Measurements from ENCODE around the gene TRPC4AP. TPM values are rescaled to one million over a fixed set of nuclear protein-coding genes. Genes with fewer than 3 reads are reported as not detected.

TRPC4AP gene
- total RNA-seq, 1 donor from 2014 or later = 30.7 TPM

DNA sequence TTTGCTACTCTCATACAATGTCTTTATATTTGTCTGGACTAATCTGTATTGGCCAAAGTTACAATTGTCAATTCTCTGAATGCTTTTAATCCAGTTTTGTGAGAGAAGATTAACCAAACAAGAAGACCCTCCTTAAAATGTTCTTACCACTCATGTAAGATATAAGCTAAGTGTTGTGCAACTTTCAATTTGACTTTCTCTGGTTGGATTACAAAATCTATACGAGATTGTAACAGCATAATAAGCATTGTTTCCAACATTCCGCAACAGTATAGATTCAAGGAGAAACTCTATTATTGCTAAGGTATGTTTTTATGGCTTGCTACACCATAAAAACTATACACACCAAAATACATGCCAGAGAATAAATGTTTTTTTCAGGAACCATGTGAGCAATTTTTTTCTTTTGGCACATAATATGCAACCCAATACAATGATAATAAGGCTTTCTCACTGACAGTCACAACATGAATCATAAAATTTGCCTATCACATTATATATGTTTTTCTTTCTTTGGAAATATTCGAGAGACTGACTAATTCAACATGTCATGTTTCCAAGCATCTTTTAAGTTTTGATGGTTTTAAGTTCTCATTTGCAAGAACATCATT, 12.2 kb upstream of the TRPC4AP start:
- H3K4me3 ChIP-seq = no peak overlapping the region
- DNase-seq = no peak
- intact Hi-C loops (cut with micrococcal nuclease) = no loop called here
- no peaks in the 10 kb centered on the region for H3K9me3 ChIP-seq (replicated peaks)
- no peak overlapping the region for H3K27ac ChIP-seq (replicated peaks)
- TF ChIP-seq, protein P1, sequence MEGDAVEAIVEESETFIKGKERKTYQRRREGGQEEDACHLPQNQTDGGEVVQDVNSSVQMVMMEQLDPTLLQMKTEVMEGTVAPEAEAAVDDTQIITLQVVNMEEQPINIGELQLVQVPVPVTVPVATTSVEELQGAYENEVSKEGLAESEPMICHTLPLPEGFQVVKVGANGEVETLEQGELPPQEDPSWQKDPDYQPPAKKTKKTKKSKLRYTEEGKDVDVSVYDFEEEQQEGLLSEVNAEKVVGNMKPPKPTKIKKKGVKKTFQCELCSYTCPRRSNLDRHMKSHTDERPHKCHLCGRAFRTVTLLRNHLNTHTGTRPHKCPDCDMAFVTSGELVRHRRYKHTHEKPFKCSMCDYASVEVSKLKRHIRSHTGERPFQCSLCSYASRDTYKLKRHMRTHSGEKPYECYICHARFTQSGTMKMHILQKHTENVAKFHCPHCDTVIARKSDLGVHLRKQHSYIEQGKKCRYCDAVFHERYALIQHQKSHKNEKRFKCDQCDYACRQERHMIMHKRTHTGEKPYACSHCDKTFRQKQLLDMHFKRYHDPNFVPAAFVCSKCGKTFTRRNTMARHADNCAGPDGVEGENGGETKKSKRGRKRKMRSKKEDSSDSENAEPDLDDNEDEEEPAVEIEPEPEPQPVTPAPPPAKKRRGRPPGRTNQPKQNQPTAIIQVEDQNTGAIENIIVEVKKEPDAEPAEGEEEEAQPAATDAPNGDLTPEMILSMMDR (IDR thresholded peaks at IDR 0.05; ENCODE audit: borderline replicate concordance) = no peak
- H3K27me3 ChIP-seq (ENCODE audit: low read depth) = no peaks in the 10 kb centered on the region
- no peaks in the 10 kb centered on the region for H3K36me3 ChIP-seq
- no peaks in the 10 kb centered on the region for H3K4me1 ChIP-seq

DNA sequence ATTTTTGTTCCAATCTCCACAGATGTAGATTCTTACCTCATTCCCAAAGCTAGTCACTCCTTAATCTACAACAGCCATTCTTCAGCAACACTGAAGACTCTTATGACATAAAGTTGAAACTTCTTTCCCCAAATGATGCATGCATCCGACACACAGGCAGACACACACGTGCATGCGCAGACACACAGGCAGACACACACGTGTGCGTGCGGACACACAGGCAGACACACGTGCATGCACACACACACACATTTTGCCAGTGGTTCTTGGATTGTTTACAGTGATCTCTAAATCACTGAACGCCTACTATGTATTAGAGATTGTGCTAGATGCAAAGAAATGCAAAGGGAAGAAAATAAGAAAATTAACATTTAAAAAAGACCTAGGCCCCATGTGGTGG, 9.0 kb upstream of the TRPC4AP start:
- Histone ChIP-seq H3K9me3 (replicated peaks) (no peaks in the 10 kb centered on the region), H3K4me3 (no peak overlapping the region), H3K36me3 (no peaks in the 10 kb centered on the region), H3K27ac (replicated peaks) (no peak overlapping the region), H3K4me1 (peaks cover 3% of the 10 kb centered on the region), H3K27me3 (ENCODE audit: low read depth) (no peaks in the 10 kb centered on the region)
- TF ChIP-seq, protein P1 (IDR thresholded peaks at IDR 0.05; ENCODE audit: borderline replicate concordance) = no peak
- intact Hi-C loops (cut with micrococcal nuclease) = no loop called here
- DNase-seq = no peak

DNA sequence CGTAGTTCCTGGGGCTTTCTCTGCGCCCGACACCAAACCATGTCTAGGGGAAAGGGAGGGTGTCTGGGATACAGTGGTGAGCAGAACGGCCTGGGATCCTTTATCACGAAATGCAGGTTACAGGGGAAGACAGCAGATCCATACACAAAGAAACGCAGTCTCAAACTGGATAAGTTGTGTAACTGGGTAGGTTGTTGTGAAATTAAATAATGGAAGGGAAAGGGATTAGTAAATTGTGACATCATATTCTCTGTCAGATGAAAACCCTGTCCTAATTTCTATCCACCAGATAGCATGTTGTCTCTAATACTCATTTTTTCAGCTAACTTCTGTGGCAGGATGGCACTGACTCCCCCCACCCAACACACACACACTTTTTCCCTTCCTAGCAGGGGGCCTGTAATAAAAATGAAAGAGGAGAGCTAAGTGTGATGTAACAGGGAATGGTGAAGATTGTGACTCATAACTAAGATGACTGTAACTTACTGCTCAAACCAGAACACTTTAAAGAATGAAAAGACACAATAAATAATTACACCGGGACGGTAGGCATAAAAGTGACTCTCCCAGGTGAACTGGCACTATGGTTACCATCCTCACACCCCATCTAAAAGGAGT, 769 bp upstream of the TRPC4AP start:
- peaks cover 48% of the 10 kb centered on the region for H3K4me1 ChIP-seq

DNA sequence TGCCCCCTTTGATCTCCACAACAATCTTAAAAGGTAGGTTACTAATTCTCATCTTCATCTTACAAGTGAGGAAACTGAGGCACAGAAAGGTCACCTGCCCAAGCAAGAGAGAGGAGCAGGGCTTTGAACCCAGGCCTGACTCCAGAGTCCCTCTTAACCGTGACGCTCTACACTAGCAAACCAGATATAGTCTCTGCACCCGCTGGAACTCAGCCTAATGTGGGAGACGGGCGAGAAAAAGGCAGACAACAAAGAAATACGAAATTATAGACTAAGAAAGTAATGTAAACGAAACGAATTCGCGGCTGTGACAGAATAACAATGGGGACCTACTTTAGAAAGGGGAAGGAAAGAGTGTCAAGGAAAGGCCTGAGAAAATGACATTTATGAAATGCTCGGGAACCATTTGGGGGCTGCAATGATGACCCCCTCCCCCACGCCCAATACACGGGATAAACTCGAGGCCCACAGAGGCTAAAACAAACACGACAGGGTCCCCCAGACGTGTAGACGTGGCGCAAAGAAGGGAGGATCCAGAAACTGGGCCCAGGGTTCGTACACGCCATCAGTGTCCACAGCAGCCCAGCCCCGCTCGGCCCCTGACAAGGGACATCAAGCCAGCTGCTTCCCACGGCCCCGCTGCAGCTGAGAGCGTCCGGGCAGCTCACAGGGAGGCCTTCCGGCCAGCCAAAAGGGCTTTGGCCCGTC, 637 bp downstream of the TRPC4AP start:
- peaks cover 9% of the 10 kb centered on the region for H3K36me3 ChIP-seq
- H3K27ac ChIP-seq (replicated peaks) = peak overlapping the region; percentile 96
- TF ChIP-seq, protein P1 (IDR thresholded peaks at IDR 0.05; ENCODE audit: borderline replicate concordance) = no peak
- H3K9me3 ChIP-seq (replicated peaks) = no peaks in the 10 kb centered on the region
- H3K4me1 ChIP-seq = peaks cover 61% of the 10 kb centered on the region
- peak overlapping the region; percentile 94 for H3K4me3 ChIP-seq
- H3K27me3 ChIP-seq (ENCODE audit: low read depth) = no peaks in the 10 kb centered on the region
- no peak for DNase-seq
- intact Hi-C loops (cut with micrococcal nuclease) = no loop called here

More for the DNA sequence above, 769 bp upstream of the TRPC4AP start:
- DNase-seq = no peak
- Histone ChIP-seq H3K9me3 (replicated peaks) (no peaks in the 10 kb centered on the region), H3K27me3 (ENCODE audit: low read depth) (no peaks in the 10 kb centered on the region), H3K4me3 (peak overlapping the region; percentile 94), H3K27ac (replicated peaks) (peak overlapping the region; percentile 96), H3K36me3 (peaks cover 9% of the 10 kb centered on the region)
- intact Hi-C loops (cut with micrococcal nuclease) = no loop called here
- TF ChIP-seq, protein P1 (IDR thresholded peaks at IDR 0.05; ENCODE audit: borderline replicate concordance) = no peak

DNA sequence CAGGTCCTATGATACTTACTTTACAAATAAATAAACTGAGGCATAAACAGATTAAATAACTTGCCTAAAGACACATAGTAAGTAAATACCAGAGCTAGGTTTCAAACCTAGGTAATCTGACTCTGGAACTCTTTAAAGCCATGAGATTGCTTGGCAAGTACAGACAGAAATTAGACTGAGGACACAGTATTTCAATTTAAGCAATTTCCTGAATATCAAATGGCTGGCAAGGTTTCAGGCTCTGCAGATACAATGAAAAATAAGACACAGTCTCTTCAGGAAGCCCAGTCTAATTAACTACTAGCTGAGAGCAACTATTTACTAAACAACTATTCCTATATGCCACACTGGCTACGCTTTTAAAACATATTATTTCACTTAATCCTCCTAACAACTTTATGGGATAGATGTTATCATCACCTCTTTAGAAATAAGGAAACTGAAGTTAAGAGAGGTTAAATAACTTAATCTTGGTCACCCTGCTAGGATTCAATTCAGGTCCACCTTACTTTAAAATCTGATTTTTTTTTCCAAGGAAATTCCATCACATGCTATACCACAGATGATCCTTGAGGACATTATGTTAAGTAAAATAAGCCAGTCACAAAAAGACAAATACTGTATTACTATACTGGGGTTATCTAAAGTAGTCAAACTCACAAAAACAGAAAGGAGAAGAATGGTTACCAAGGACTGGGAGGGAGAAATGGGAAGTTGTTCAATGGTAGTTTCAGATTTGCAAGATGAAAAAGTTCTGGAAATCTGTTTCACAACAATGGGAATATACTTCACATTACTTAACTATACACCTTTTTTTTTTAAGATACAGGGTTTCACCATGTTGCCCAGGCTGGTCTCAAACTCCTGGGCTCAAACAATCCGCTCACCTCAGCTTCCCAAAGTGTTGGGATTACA, 4.1 kb downstream of the TRPC4AP start:
- Histone ChIP-seq H3K36me3 (peaks cover 12% of the 10 kb centered on the region), H3K27ac (replicated peaks) (peak overlapping the region; percentile 41), H3K4me3 (no peak overlapping the region), H3K9me3 (replicated peaks) (no peaks in the 10 kb centered on the region), H3K27me3 (ENCODE audit: low read depth) (no peaks in the 10 kb centered on the region), H3K4me1 (peaks cover 69% of the 10 kb centered on the region)
- TF ChIP-seq, protein P1 (IDR thresholded peaks at IDR 0.05; ENCODE audit: borderline replicate concordance) = no peak
- intact Hi-C loops (cut with micrococcal nuclease) = no loop called here
- no peak for DNase-seq
